Suprapubic skin (tissue), 4 donors: Measurements from ENCODE around the gene HNRNPL. TPM values are rescaled to one million over a fixed set of nuclear protein-coding genes. Genes with fewer than 3 reads are reported as not detected.
"Not testable (repeated sequence)": the region's sequence is repeated elsewhere in the genome, so short reads cannot be mapped to it uniquely, and the experiment has no call there.

Experiments
- DNase-seq, 2 donors: peaks; one replicate each; pipeline ENCODE4 v3.0.0-alpha.2; 2019; ENCODE audit warnings: low spot score in 2 of 2
- H3K27ac ChIP-seq: fragments of 200-600 bp; sonication (generic); one replicate; pipeline ENCODE4 v1.5.1; 2019
- H3K27me3 ChIP-seq: fragments of 200-600 bp; sonication (generic); one replicate; pipeline ENCODE4 v1.5.1; 2019
- H3K36me3 ChIP-seq: fragments of 200-600 bp; sonication (generic); one replicate; pipeline ENCODE4 v1.5.1; 2019
- H3K4me1 ChIP-seq: fragments of 200-600 bp; sonication (generic); one replicate; pipeline ENCODE4 v1.5.1; 2019
- H3K4me3 ChIP-seq: fragments of 200-600 bp; sonication (generic); one replicate; pipeline ENCODE4 v1.5.1; 2019; ENCODE audit warnings: mild to moderate bottlenecking
- H3K9me3 ChIP-seq: fragments of 200-600 bp; sonication (generic); one replicate; pipeline ENCODE4 v1.5.1; 2019
- CTCF ChIP-seq, 2 donors: fragments of 200-600 bp in 1 of 2; fragments of 450-650 bp in 1 of 2; sonication (generic) in 1 of 2; IDR thresholded peaks; one replicate each; pipeline ENCODE4 v1.5.1; 2016 to 2019; ENCODE audit warnings: antibody characterized with exemption in 2 of 2, mild to moderate bottlenecking in 1 of 2, moderate library complexity in 1 of 2
- EP300 ChIP-seq: sonication (generic); formaldehyde crosslinking; IDR thresholded peaks from one replicate; pipeline ENCODE4 v1.6.1; 2017; ENCODE audit warnings: antibody characterized with exemption
- POLR2A ChIP-seq, 2 donors: fragments of 450-650 bp; IDR thresholded peaks; one replicate each; pipeline ENCODE4 v1.6.1; 2017; ENCODE audit warnings: antibody characterized with exemption in 2 of 2, mild to moderate bottlenecking in 2 of 2, moderate library complexity in 2 of 2
- POLR2AphosphoS5 ChIP-seq, 3 donors: sonication (generic); formaldehyde crosslinking; IDR thresholded peaks; one replicate each; pipeline ENCODE4 v1.6.1; 2017; ENCODE audit warnings: antibody characterized with exemption in 3 of 3
- WGBS: methylation state at CpG from one replicate; pipeline ENCODE4 v1.1.5; 2018; 5-methylcytosine and 5-hydroxymethylcytosine counted together
- total RNA-seq, 4 donors: library from RNA; depleted of rRNA; stranded (reverse); fragments of >200 nt; gene quantifications; one replicate each; pipeline ENCODE4 v1.1.0, GENCODE V29; 2016

Gene HNRNPL
- total RNA-seq, 4 donors from 2014 or later: 178 to 227 (median 200) TPM

- peaks cover 3% of the 10 kb centered on the region for H3K4me1 ChIP-seq
- no peak within 1 kb of the TSS for H3K4me3 ChIP-seq
- no peak for DNase-seq
- H3K9me3 ChIP-seq: no peaks in the 10 kb centered on the region
- 37% methylated on average over 11 of the region's 11 CpGs for whole genome bisulfite sequencing
- H3K27ac ChIP-seq: peak within 1 kb of the TSS; percentile 28
- no peaks in the 10 kb centered on the region for H3K27me3 ChIP-seq
- peaks cover 43% of the 10 kb centered on the region for H3K36me3 ChIP-seq
- TF ChIP-seq EP300: no peak
- TF ChIP-seq CTCF (IDR thresholded peaks at IDR 0.05): no peak
- no peak for TF ChIP-seq POLR2AphosphoS5 (IDR thresholded peaks at IDR 0.05)
- TF ChIP-seq POLR2A (IDR thresholded peaks at IDR 0.05): no peak
These were observed 28.2 kb upstream of the HNRNPL start, which contains the start of gene RINL for GRCh38 chr19:38877781-38878574. TSS of gene RINL (minus strand) at chr19:38878275. CDS start at chr19:38876742, 1,533 bp downstream.

- no peaks in the 10 kb centered on the region for H3K9me3 ChIP-seq
- H3K27me3 ChIP-seq: no peaks in the 10 kb centered on the region
- no peak overlapping the region for H3K27ac ChIP-seq
- TF ChIP-seq POLR2AphosphoS5 (IDR thresholded peaks at IDR 0.05) (no peak), CTCF (IDR thresholded peaks at IDR 0.05) (no peak), POLR2A (IDR thresholded peaks at IDR 0.05) (no peak), EP300 (no peak)
- peaks cover 21% of the 10 kb centered on the region for H3K36me3 ChIP-seq
- no peak for DNase-seq
- no peak overlapping the region for H3K4me3 ChIP-seq
- WGBS: 72% methylated on average over 6 of the region's 6 CpGs
- peaks cover 3% of the 10 kb centered on the region for H3K4me1 ChIP-seq
These were observed 26.0 kb upstream of the HNRNPL start for GRCh38 chr19:38875656-38876395.

- H3K36me3 ChIP-seq, H3K4me3 ChIP-seq, H3K27me3 ChIP-seq, DNase-seq, H3K9me3 ChIP-seq, H3K27ac ChIP-seq: not testable (repeated sequence)
- H3K4me1 ChIP-seq: peaks cover 20% of the 10 kb centered on the region
- WGBS: 66% methylated on average over 10 of the region's 10 CpGs
These were observed 23.6 kb upstream of the HNRNPL start for GRCh38 chr19:38873400-38873799.

GRCh38 chr19:38870612-38871011, 20.8 kb upstream of the HNRNPL start:
- H3K27me3 ChIP-seq: no peaks in the 10 kb centered on the region
- no peak for DNase-seq
- H3K4me1 ChIP-seq: peaks cover 16% of the 10 kb centered on the region
- H3K36me3 ChIP-seq: no peaks in the 10 kb centered on the region
- H3K9me3 ChIP-seq: no peaks in the 10 kb centered on the region
- H3K4me3 ChIP-seq: no peak overlapping the region
- H3K27ac ChIP-seq: no peak overlapping the region
- TF ChIP-seq POLR2AphosphoS5 (IDR thresholded peaks at IDR 0.05): no peak
- TF ChIP-seq POLR2A (IDR thresholded peaks at IDR 0.05): no peak
- TF ChIP-seq EP300: no peak
- TF ChIP-seq CTCF (IDR thresholded peaks at IDR 0.05): no peak
- WGBS: 89% methylated on average over 19 of the region's 19 CpGs

- peak overlapping the region; percentile 53 for H3K4me3 ChIP-seq
- no peak overlapping the region for H3K27ac ChIP-seq
- H3K4me1 ChIP-seq: peaks cover 22% of the 10 kb centered on the region
- peak; percentile 92 to 93 for DNase-seq
- 21% methylated on average over 35 of the region's 62 CpGs for WGBS
- TF ChIP-seq EP300: no peak
- TF ChIP-seq CTCF (IDR thresholded peaks at IDR 0.05): peak; percentile 39 to 92
- TF ChIP-seq POLR2AphosphoS5 (IDR thresholded peaks at IDR 0.05): peak in 1 of 3 donors; percentile 40
- no peaks in the 10 kb centered on the region for H3K9me3 ChIP-seq
- H3K27me3 ChIP-seq: no peaks in the 10 kb centered on the region
- no peaks in the 10 kb centered on the region for H3K36me3 ChIP-seq
These were observed 20.2 kb upstream of the HNRNPL start for GRCh38 chr19:38869836-38870607.
